ENCODE data around the gene SHC4.
"Not testable (repeated sequence)": the region's sequence is repeated elsewhere in the genome, so short reads cannot be mapped to it uniquely, and the experiment has no call there.

Gene SHC4

DNA sequence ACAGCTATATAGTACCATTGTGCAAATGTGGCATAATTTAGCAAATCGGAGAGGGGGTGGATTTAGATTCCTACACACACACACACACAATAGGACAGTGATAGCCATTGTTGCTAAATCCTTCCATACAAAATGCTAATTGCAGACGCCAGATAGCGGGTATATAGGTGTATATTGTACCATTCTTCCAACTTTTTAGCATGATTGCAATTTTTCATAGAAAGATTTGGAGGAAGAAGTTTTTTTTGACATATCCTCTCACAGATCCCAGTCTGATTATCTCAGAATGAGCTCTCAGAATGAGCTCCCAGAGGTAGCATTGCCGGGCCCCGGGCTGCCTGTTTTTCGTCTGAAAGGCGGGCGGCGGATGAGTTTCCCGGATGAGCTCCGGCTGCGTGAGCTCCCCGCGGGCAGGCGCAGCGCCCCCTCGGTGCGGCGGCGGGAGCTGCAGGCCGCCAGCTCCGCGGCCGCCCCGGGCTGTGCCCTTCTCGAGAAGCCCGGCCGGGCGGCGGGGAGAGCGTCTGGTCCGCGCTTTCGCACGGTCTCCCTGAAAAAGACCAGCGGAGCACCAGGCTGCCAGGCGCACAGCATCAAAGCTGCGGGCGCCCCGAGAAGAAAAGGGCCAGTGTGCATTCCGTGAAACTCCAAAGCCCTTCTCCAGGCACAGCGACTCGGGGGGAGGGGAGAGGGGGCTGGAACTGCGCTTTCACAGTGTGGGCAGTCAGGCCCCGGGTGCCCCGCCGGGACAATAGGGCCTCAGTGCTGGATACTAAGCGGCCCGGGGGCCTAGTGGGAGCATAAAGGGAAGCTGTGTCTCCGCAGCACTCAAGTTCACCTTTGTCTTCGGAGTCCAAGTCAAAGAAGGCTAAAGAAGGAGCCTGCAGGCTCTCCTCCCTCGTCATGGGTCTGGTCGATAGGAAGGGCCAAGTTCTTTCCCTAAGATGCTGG lies 12.0 kb upstream of the SHC4 start:
- Histone ChIP-seq H2BK15ac (ENCODE audit: low read length) (no peak overlapping the region), H3K9me3 (replicated peaks in 1 of 2; ENCODE audit: control insufficient read depth in 2 of 2, insufficient read depth in 1 of 2, low read depth in 1 of 2, low read length in 2 of 2) (no peaks in the 10 kb centered on the region), H2AK5ac (ENCODE audit: low read depth, low read length) (no peak overlapping the region), H2BK12ac (ENCODE audit: low read length) (no peak overlapping the region), H3K14ac (ENCODE audit: low read length) (no peak overlapping the region), H3K27ac (replicated peaks; ENCODE audit: low read length) (peak overlapping the region; percentile 25), H3K79me1 (ENCODE audit: low read depth, low read length) (no peaks in the 10 kb centered on the region), H2BK120ac (ENCODE audit: low read depth, low read length) (no peak overlapping the region), H3K27me3 (ENCODE audit: control insufficient read depth in 3 of 3, insufficient read depth in 3 of 3, low read depth in 1 of 3, low read length in 3 of 3) (no peaks in the 10 kb centered on the region), H3K4me2 (ENCODE audit: insufficient read depth, low read length, poor library complexity, severe bottlenecking) (peak overlapping the region; percentile 93), H3K36me3 (replicated peaks in 1 of 2; ENCODE audit: control insufficient read depth in 2 of 2, insufficient read depth in 2 of 2, low read length in 2 of 2) (no peaks in the 10 kb centered on the region), H4K91ac (ENCODE audit: low read depth, low read length, poor library complexity) (no peak overlapping the region), H2AFZ (ENCODE audit: low read length) (peak overlapping the region; percentile 89), H3K9ac (ENCODE audit: low read depth, low read length, poor library complexity) (peak overlapping the region; percentile 26), H4K8ac (ENCODE audit: low read depth, low read length) (no peak overlapping the region), H3K4me3 (ENCODE audit: low read length in 2 of 2) (peak overlapping the region; percentile 53 to 78), H2BK5ac (ENCODE audit: low read length) (no peak overlapping the region), H3K23ac (ENCODE audit: low read depth, low read length, poor library complexity) (no peak overlapping the region), H3K4ac (ENCODE audit: low read length) (no peak overlapping the region), H3K4me1 (ENCODE audit: control insufficient read depth in 2 of 2, insufficient read depth in 1 of 2, low read depth in 1 of 2, low read length in 2 of 2) (peaks cover 4 to 17% of the 10 kb centered on the region in 2 donors), H3K18ac (ENCODE audit: low read length) (peak overlapping the region; percentile 93)
- no CpG with 5 or more reads among the region's 53 CpGs for WGBS, 2 donors (ENCODE audit: extremely low coverage in 2 of 2, insufficient read length in 2 of 2, insufficient replicate concordance in 1 of 2)
- peak; percentile 84 for DNase-seq (ENCODE audit: low spot score)

DNA sequence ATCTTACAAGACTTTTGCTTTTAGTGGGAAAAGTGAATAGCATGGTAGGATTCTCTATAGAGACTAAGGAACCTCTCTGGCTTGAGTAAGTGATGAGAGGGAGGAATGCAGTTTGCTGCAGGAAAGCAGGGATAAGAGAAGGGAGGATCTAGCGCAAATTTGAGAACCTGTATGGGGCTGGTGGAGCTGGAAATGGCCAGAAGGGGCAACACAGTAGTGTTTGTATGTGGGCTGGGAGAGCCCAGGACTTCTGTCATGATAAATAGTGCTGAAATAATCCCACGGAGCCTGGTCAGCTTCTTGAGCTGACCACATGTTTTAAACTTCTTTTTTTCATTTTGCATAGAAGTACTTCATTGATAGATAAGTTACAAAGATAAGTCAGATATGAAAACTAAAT lies 11.2 kb upstream of the SHC4 start:
- Histone ChIP-seq H2BK15ac (ENCODE audit: low read length) (no peak overlapping the region), H3K14ac (ENCODE audit: low read length) (no peak overlapping the region)

DNA sequence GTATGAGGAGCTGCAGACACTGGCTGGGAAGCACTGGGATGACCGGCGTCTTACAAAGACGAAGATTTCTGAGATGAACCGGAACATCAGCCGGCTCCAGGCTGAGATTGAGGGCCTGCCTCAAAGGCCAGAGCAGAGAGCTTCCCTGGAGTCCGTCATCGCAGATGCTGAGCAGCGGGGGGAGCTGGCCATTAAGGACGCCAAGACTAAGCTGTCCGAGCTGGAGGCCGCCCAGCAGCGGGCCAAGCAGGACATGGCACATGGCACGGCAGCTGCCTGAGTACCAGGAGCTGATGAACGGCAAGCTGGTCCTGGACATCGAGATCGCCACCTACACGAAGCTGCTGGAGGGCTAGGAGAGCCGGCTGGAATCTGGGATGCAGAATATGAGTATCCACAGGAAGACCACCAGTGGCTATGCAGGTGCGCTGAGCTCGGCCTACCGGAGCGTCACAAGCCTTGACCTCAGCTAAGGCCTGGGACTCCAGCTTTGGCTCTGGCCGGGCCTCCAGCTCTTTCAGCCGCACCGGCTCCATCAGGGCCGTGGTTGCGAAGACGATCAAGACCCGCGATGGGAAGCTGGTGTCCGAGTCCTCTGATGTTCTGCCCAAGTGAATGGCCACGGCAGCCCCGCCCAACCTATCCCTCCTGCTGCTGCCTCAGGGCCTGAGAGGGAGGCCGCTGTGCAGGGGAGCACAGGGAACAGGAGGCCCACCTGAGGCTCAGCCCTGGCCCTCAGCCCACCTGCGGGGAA lies 9.2 kb upstream of the SHC4 start:
- H2BK15ac ChIP-seq (ENCODE audit: low read length): peak overlapping the region; percentile 52
- no peak overlapping the region for H2BK120ac ChIP-seq (ENCODE audit: low read depth, low read length)
- H3K27ac ChIP-seq (replicated peaks; ENCODE audit: low read length): no peak overlapping the region
- H3K4me3 ChIP-seq (ENCODE audit: low read length in 2 of 2): no peak overlapping the region
- H2AFZ ChIP-seq (ENCODE audit: low read length): no peak overlapping the region
- H3K36me3 ChIP-seq (replicated peaks in 1 of 2; ENCODE audit: control insufficient read depth in 2 of 2, insufficient read depth in 2 of 2, low read length in 2 of 2): no peaks in the 10 kb centered on the region
- H2AK5ac ChIP-seq (ENCODE audit: low read depth, low read length): peak overlapping the region; percentile 54
- H3K4ac ChIP-seq (ENCODE audit: low read length): no peak overlapping the region
- H3K4me1 ChIP-seq (ENCODE audit: control insufficient read depth in 2 of 2, insufficient read depth in 1 of 2, low read depth in 1 of 2, low read length in 2 of 2): peaks cover 4 to 17% of the 10 kb centered on the region in 2 donors
- no peak overlapping the region for H3K18ac ChIP-seq (ENCODE audit: low read length)
- H2BK5ac ChIP-seq (ENCODE audit: low read length): no peak overlapping the region
- no peak overlapping the region for H3K23ac ChIP-seq (ENCODE audit: low read depth, low read length, poor library complexity)
- H3K27me3 ChIP-seq (ENCODE audit: control insufficient read depth in 3 of 3, insufficient read depth in 3 of 3, low read depth in 1 of 3, low read length in 3 of 3): peaks cover 0 to 7% (median 0%) of the 10 kb centered on the region in 3 experiments
- no peak overlapping the region for H3K14ac ChIP-seq (ENCODE audit: low read length)
- no peak overlapping the region for H4K91ac ChIP-seq (ENCODE audit: low read depth, low read length, poor library complexity)
- no peaks in the 10 kb centered on the region for H3K9me3 ChIP-seq (replicated peaks in 1 of 2; ENCODE audit: control insufficient read depth in 2 of 2, insufficient read depth in 1 of 2, low read depth in 1 of 2, low read length in 2 of 2)
- no peak overlapping the region for H4K8ac ChIP-seq (ENCODE audit: low read depth, low read length)
- no peak for DNase-seq (ENCODE audit: low spot score)
- no peak overlapping the region for H2BK12ac ChIP-seq (ENCODE audit: low read length)
- no peak overlapping the region for H3K4me2 ChIP-seq (ENCODE audit: insufficient read depth, low read length, poor library complexity, severe bottlenecking)
- WGBS, 2 donors (ENCODE audit: extremely low coverage in 2 of 2, insufficient read length in 2 of 2, insufficient replicate concordance in 1 of 2): no CpG with 5 or more reads among the region's 35 CpGs
- H3K9ac ChIP-seq (ENCODE audit: low read depth, low read length, poor library complexity): no peak overlapping the region
- H3K79me1 ChIP-seq (ENCODE audit: low read depth, low read length): no peaks in the 10 kb centered on the region

More for the DNA sequence above, 11.2 kb upstream of the SHC4 start:
- H3K4me2 ChIP-seq (ENCODE audit: insufficient read depth, low read length, poor library complexity, severe bottlenecking): no peak overlapping the region
- H3K18ac ChIP-seq (ENCODE audit: low read length): no peak overlapping the region
- DNase-seq (ENCODE audit: low spot score): no peak
- H3K4me1 ChIP-seq (ENCODE audit: control insufficient read depth in 2 of 2, insufficient read depth in 1 of 2, low read depth in 1 of 2, low read length in 2 of 2): peaks cover 4 to 17% of the 10 kb centered on the region in 2 donors
- H3K27me3 ChIP-seq (ENCODE audit: control insufficient read depth in 3 of 3, insufficient read depth in 3 of 3, low read depth in 1 of 3, low read length in 3 of 3): no peaks in the 10 kb centered on the region
- no CpG with 5 or more reads among the region's 2 CpGs for WGBS, 2 donors (ENCODE audit: extremely low coverage in 2 of 2, insufficient read length in 2 of 2, insufficient replicate concordance in 1 of 2)
- H3K36me3 ChIP-seq (replicated peaks in 1 of 2; ENCODE audit: control insufficient read depth in 2 of 2, insufficient read depth in 2 of 2, low read length in 2 of 2): no peaks in the 10 kb centered on the region
- no peaks in the 10 kb centered on the region for H3K79me1 ChIP-seq (ENCODE audit: low read depth, low read length)
- H3K9ac ChIP-seq (ENCODE audit: low read depth, low read length, poor library complexity): no peak overlapping the region
- no peak overlapping the region for H2BK120ac ChIP-seq (ENCODE audit: low read depth, low read length)
- H2AFZ ChIP-seq (ENCODE audit: low read length): peak overlapping the region; percentile 89
- no peak overlapping the region for H2AK5ac ChIP-seq (ENCODE audit: low read depth, low read length)
- H3K27ac ChIP-seq (replicated peaks; ENCODE audit: low read length): no peak overlapping the region
- no peaks in the 10 kb centered on the region for H3K9me3 ChIP-seq (replicated peaks in 1 of 2; ENCODE audit: control insufficient read depth in 2 of 2, insufficient read depth in 1 of 2, low read depth in 1 of 2, low read length in 2 of 2)
- H4K91ac ChIP-seq (ENCODE audit: low read depth, low read length, poor library complexity): no peak overlapping the region
- no peak overlapping the region for H3K23ac ChIP-seq (ENCODE audit: low read depth, low read length, poor library complexity)
- no peak overlapping the region for H2BK5ac ChIP-seq (ENCODE audit: low read length)
- H3K4ac ChIP-seq (ENCODE audit: low read length): no peak overlapping the region
- no peak overlapping the region for H4K8ac ChIP-seq (ENCODE audit: low read depth, low read length)
- no peak overlapping the region for H2BK12ac ChIP-seq (ENCODE audit: low read length)
- H3K4me3 ChIP-seq (ENCODE audit: low read length in 2 of 2): peak overlapping the region in 1 of 2 donors; percentile 53

DNA sequence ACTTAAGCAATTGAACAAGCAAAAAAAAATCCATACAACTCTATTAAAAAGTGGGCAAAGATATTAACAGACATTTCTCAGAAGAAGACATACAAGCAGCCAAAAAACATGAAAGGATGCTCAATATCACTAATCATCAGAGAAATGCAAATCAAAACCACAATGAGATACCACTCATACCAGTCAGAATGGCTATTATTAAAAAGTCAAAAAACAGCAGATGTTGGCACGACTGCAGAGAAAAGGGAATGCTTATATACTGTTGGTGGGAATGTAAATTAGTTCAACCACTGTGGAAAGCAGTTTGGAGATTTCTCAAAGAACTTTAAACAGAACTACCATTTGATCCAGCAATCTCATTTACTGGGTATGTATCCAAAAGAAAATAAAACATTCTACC lies 7.2 kb upstream of the SHC4 start:
- H2AK5ac ChIP-seq (ENCODE audit: low read depth, low read length); H2BK5ac ChIP-seq (ENCODE audit: low read length); H4K8ac ChIP-seq (ENCODE audit: low read depth, low read length); DNase-seq (ENCODE audit: low spot score); H2BK12ac ChIP-seq (ENCODE audit: low read length); H2AFZ ChIP-seq (ENCODE audit: low read length); H3K4me1 ChIP-seq (ENCODE audit: control insufficient read depth in 2 of 2, insufficient read depth in 1 of 2, low read depth in 1 of 2, low read length in 2 of 2); H3K27ac ChIP-seq (replicated peaks; ENCODE audit: low read length); H2BK120ac ChIP-seq (ENCODE audit: low read depth, low read length); H3K4me2 ChIP-seq (ENCODE audit: insufficient read depth, low read length, poor library complexity, severe bottlenecking); H2BK15ac ChIP-seq (ENCODE audit: low read length); H3K36me3 ChIP-seq (replicated peaks in 1 of 2; ENCODE audit: control insufficient read depth in 2 of 2, insufficient read depth in 2 of 2, low read length in 2 of 2); H3K9me3 ChIP-seq (replicated peaks in 1 of 2; ENCODE audit: control insufficient read depth in 2 of 2, insufficient read depth in 1 of 2, low read depth in 1 of 2, low read length in 2 of 2); H3K9ac ChIP-seq (ENCODE audit: low read depth, low read length, poor library complexity); H3K18ac ChIP-seq (ENCODE audit: low read length); H3K14ac ChIP-seq (ENCODE audit: low read length); H3K23ac ChIP-seq (ENCODE audit: low read depth, low read length, poor library complexity); H3K4me3 ChIP-seq (ENCODE audit: low read length in 2 of 2); H4K91ac ChIP-seq (ENCODE audit: low read depth, low read length, poor library complexity); H3K79me1 ChIP-seq (ENCODE audit: low read depth, low read length); H3K4ac ChIP-seq (ENCODE audit: low read length): not testable (repeated sequence)
- no CpG with 5 or more reads among the region's 1 CpG for WGBS, 2 donors (ENCODE audit: extremely low coverage in 2 of 2, insufficient read length in 2 of 2, insufficient replicate concordance in 1 of 2)
- peaks cover 0 to 17% (median 0%) of the 10 kb centered on the region in 3 experiments for H3K27me3 ChIP-seq (ENCODE audit: control insufficient read depth in 3 of 3, insufficient read depth in 3 of 3, low read depth in 1 of 3, low read length in 3 of 3)
